Measurements from ENCODE around the gene ENTPD8. TPM values are rescaled to one million over a fixed set of nuclear protein-coding genes. Genes with fewer than 3 reads are reported as not detected.
"Not testable (repeated sequence)": the region's sequence is repeated elsewhere in the genome, so short reads cannot be mapped to it uniquely, and the experiment has no call there.

ENTPD8 gene
- total and polyA plus RNA-seq, 5 donors from 2014 or later: not detected

- Histone ChIP-seq H3K27ac (ENCODE audit: insufficient read depth, low read length, poor library complexity, severe bottlenecking) (peak overlapping the region; percentile 55), H3K4me1 (ENCODE audit: control insufficient read depth, insufficient read depth, low read length, poor library complexity, severe bottlenecking) (peaks cover 80% of the 10 kb centered on the region), H3K4me3 (ENCODE audit: low read depth, low read length) (no peak overlapping the region), H3K9me3 (ENCODE audit: control insufficient read depth in 2 of 2, low read length in 2 of 2) (no peaks in the 10 kb centered on the region), H3K36me3 (ENCODE audit: control insufficient read depth, insufficient read depth, low read length) (no peaks in the 10 kb centered on the region), H3K27me3 (ENCODE audit: control insufficient read depth, insufficient read depth, low read length) (no peaks in the 10 kb centered on the region)
- Mint-ChIP-seq H3K4me3 (peak overlapping the region; percentile 32 to 84 (median 48)), H3K9me3 (no peaks in the 10 kb centered on the region), H3K36me3 (no peaks in the 10 kb centered on the region), H3K27me3 (no peaks in the 10 kb centered on the region), H3K4me1 (peaks cover 0 to 51% (median 1%) of the 10 kb centered on the region in 4 donors), H3K27ac (no peak overlapping the region)
- ATAC-seq (ENCODE audit: low read depth in 2 of 2) (no peak), DNase-seq (no peak)
Observed at GRCh38 chr9:137454597-137455358, 13.6 kb upstream of the ENTPD8 start.

DNA sequence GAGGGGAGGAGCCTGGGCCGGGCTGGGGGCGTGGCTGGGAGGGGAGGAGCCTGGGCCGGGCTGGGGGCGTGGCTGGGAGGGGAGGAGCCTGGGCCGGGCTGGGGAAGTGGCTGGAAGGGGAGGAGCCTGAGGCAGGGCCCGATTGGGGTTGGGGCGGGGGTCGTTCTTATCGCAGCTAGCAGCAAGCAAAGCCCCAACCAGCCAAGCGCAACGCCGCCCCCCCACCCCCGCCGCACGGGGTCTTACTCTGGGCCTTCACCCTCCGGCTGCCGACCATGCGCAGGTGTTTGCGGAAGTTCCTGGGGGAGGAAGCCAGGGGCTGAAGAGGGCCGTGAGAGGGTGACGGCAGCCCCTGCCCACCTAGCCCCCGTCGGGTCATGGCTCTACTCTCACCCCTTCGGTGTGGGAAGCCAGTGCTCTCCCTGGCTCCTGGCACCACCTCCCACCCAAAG lies 13.0 kb upstream of the ENTPD8 start:
- no peaks in the 10 kb centered on the region for H3K9me3 ChIP-seq (ENCODE audit: control insufficient read depth in 2 of 2, low read length in 2 of 2)
- Mint-ChIP-seq H3K4me1 (peaks cover 0 to 51% (median under 1%) of the 10 kb centered on the region in 4 donors), H3K36me3 (no peaks in the 10 kb centered on the region), H3K27ac (no peak overlapping the region), H3K9me3 (no peaks in the 10 kb centered on the region), H3K27me3 (no peaks in the 10 kb centered on the region), H3K4me3 (peak overlapping the region in 3 of 4 donors; percentile 36 to 84 (median 60))
- H3K36me3 ChIP-seq (ENCODE audit: control insufficient read depth, insufficient read depth, low read length): no peaks in the 10 kb centered on the region
- no peaks in the 10 kb centered on the region for H3K27me3 ChIP-seq (ENCODE audit: control insufficient read depth, insufficient read depth, low read length)
- DNase-seq: peak; percentile 41 to 55 (median 44)
- H3K4me3 ChIP-seq (ENCODE audit: low read depth, low read length): no peak overlapping the region
- peak; percentile 2 to 20 for ATAC-seq (ENCODE audit: low read depth in 2 of 2)
- H3K4me1 ChIP-seq (ENCODE audit: control insufficient read depth, insufficient read depth, low read length, poor library complexity, severe bottlenecking): peaks cover 75% of the 10 kb centered on the region
- H3K27ac ChIP-seq (ENCODE audit: insufficient read depth, low read length, poor library complexity, severe bottlenecking): peak overlapping the region; percentile 55

DNA sequence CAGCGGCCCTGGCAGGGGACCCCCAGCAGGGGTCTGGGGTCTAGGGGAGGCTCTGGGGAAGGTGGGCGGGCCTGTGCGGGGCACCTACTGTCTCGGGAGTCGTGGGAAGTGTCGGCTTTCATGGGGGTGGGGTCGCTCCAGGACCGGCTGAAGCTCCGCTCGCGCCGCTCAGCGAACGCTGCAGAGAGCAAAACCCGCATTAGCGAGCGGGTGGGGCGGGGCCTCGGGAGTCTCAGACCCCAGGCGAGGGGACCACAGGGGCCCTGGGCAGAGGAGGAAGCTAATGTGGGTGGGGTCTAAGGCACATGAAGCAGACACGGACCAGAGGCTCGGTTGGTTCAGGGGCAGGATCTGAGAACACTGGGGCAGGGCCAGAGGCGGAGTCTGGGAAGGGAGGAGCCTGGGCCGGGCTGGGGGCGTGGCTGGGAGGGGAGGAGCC lies 12.5 kb upstream of the ENTPD8 start:
- H3K4me1 Mint-ChIP-seq: peaks cover 0 to 55% (median 3%) of the 10 kb centered on the region in 4 donors
- H3K4me3 Mint-ChIP-seq: peak overlapping the region; percentile 28 to 78 (median 69)
- no peaks in the 10 kb centered on the region for H3K9me3 Mint-ChIP-seq
- Histone ChIP-seq H3K27ac (ENCODE audit: insufficient read depth, low read length, poor library complexity, severe bottlenecking) (peak overlapping the region; percentile 23), H3K4me3 (ENCODE audit: low read depth, low read length) (no peak overlapping the region), H3K9me3 (ENCODE audit: control insufficient read depth in 2 of 2, low read length in 2 of 2) (no peaks in the 10 kb centered on the region), H3K36me3 (ENCODE audit: control insufficient read depth, insufficient read depth, low read length) (no peaks in the 10 kb centered on the region), H3K4me1 (ENCODE audit: control insufficient read depth, insufficient read depth, low read length, poor library complexity, severe bottlenecking) (peaks cover 74% of the 10 kb centered on the region), H3K27me3 (ENCODE audit: control insufficient read depth, insufficient read depth, low read length) (no peaks in the 10 kb centered on the region)
- DNase-seq (peak; percentile 55 to 75 (median 59)), ATAC-seq (ENCODE audit: low read depth in 2 of 2) (peak; percentile 58 to 62)
- H3K36me3 Mint-ChIP-seq: no peaks in the 10 kb centered on the region
- no peak overlapping the region for H3K27ac Mint-ChIP-seq
- no peaks in the 10 kb centered on the region for H3K27me3 Mint-ChIP-seq

GRCh38 chr9:137452761-137453642 lies 11.8 kb upstream of the ENTPD8 start:
- H3K27ac ChIP-seq (ENCODE audit: insufficient read depth, low read length, poor library complexity, severe bottlenecking): peak overlapping the region; percentile 23
- H3K4me3 Mint-ChIP-seq: peak overlapping the region in 2 of 4 donors; percentile 31 to 71
- no peaks in the 10 kb centered on the region for H3K27me3 Mint-ChIP-seq

DNA sequence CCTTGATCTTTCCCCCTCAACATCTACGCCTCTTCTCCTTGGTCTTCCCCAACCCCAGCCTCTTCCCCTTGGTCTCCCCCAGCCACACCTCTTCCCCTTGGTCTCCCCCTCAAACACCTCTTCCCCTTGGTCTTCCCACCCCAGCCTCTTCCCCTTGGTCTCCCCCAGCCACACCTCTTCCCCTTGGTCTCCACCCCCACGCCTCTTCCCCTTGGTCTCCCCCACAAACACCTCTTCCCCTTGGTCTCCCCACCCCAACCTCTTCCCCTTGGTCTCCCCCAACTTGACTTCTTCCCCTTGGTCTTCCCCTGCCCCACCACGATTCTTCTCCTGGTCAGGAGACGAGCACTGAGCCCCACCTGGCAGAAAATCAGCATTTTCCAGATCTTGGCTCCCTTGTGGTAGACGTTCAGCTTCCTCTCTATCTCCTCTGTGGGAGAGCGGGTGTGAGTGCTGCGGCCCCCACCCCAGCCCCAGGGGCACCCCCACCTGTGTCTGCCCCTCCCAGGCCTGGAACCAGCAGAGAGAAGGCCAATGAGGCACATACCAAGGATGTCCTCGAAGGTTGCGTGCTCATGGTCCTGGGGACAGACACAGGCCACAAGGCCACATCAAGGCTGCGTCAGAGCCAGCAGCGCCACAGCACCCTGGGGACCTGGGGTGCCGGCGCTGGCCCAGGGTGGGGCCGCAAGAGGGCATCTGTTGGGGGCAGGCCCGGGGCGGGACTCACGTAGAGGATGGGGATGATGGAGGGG lies 11.0 kb upstream of the ENTPD8 start:
- Histone ChIP-seq H3K27ac (ENCODE audit: insufficient read depth, low read length, poor library complexity, severe bottlenecking) (peak overlapping the region; percentile 51), H3K4me3 (ENCODE audit: low read depth, low read length) (no peak overlapping the region), H3K4me1 (ENCODE audit: control insufficient read depth, insufficient read depth, low read length, poor library complexity, severe bottlenecking) (peaks cover 59% of the 10 kb centered on the region), H3K36me3 (ENCODE audit: control insufficient read depth, insufficient read depth, low read length) (no peaks in the 10 kb centered on the region), H3K9me3 (ENCODE audit: control insufficient read depth in 2 of 2, low read length in 2 of 2) (no peaks in the 10 kb centered on the region), H3K27me3 (ENCODE audit: control insufficient read depth, insufficient read depth, low read length) (no peaks in the 10 kb centered on the region)
- Mint-ChIP-seq H3K4me3 (peak overlapping the region in 1 of 4 donors; percentile 7), H3K9me3 (no peaks in the 10 kb centered on the region), H3K4me1 (peaks cover 0 to 58% (median 7%) of the 10 kb centered on the region in 4 donors), H3K27me3 (no peaks in the 10 kb centered on the region), H3K36me3 (no peaks in the 10 kb centered on the region), H3K27ac (no peak overlapping the region)
- DNase-seq: peak in 1 of 3 donors; percentile 1
- ATAC-seq (ENCODE audit: low read depth in 2 of 2): no peak

More at GRCh38 chr9:137452761-137453642, 11.8 kb upstream of the ENTPD8 start:
- no peaks in the 10 kb centered on the region for H3K9me3 ChIP-seq (ENCODE audit: control insufficient read depth in 2 of 2, low read length in 2 of 2)
- no peaks in the 10 kb centered on the region for H3K36me3 Mint-ChIP-seq
- no peak overlapping the region for H3K4me3 ChIP-seq (ENCODE audit: low read depth, low read length)
- H3K36me3 ChIP-seq (ENCODE audit: control insufficient read depth, insufficient read depth, low read length): no peaks in the 10 kb centered on the region
- peaks cover 0 to 56% (median 5%) of the 10 kb centered on the region in 4 donors for H3K4me1 Mint-ChIP-seq
- H3K9me3 Mint-ChIP-seq: no peaks in the 10 kb centered on the region
- peaks cover 67% of the 10 kb centered on the region for H3K4me1 ChIP-seq (ENCODE audit: control insufficient read depth, insufficient read depth, low read length, poor library complexity, severe bottlenecking)
- no peak overlapping the region for H3K27ac Mint-ChIP-seq
- H3K27me3 ChIP-seq (ENCODE audit: control insufficient read depth, insufficient read depth, low read length): no peaks in the 10 kb centered on the region
- DNase-seq (no peak), ATAC-seq (ENCODE audit: low read depth in 2 of 2) (no peak)

GRCh38 chr9:137451264-137452005 lies 10.3 kb upstream of the ENTPD8 start:
- not testable (repeated sequence) for ATAC-seq (ENCODE audit: low read depth in 2 of 2)
- peaks cover 0 to 55% (median 7%) of the 10 kb centered on the region in 4 donors for H3K4me1 Mint-ChIP-seq

More at GRCh38 chr9:137451264-137452005, 10.3 kb upstream of the ENTPD8 start:
- not testable (repeated sequence) for DNase-seq; H3K4me3 ChIP-seq (ENCODE audit: low read depth, low read length); H3K27me3 ChIP-seq (ENCODE audit: control insufficient read depth, insufficient read depth, low read length); H3K9me3 ChIP-seq (ENCODE audit: control insufficient read depth in 2 of 2, low read length in 2 of 2); H3K9me3 Mint-ChIP-seq; H3K36me3 Mint-ChIP-seq; H3K27me3 Mint-ChIP-seq; H3K36me3 ChIP-seq (ENCODE audit: control insufficient read depth, insufficient read depth, low read length)
- Histone ChIP-seq H3K4me1 (ENCODE audit: control insufficient read depth, insufficient read depth, low read length, poor library complexity, severe bottlenecking) (peaks cover 52% of the 10 kb centered on the region), H3K27ac (ENCODE audit: insufficient read depth, low read length, poor library complexity, severe bottlenecking) (peak overlapping the region; percentile 51)
- Mint-ChIP-seq H3K27ac (peak overlapping the region in 1 of 3 donors; percentile 52), H3K4me3 (peak overlapping the region in 1 of 4 donors; percentile 7)
